ENCODE data around the gene NKPD1. TPM values are rescaled to one million over a fixed set of nuclear protein-coding genes. Genes with fewer than 3 reads are reported as not detected.

NKPD1 gene
- total RNA-seq, 1 donor from 2014 or later = 0.67 TPM

GRCh38 chr19:45113628-45114027 lies 47.2 kb downstream of the NKPD1 start:
- no peak overlapping the region for H3K27ac Mint-ChIP-seq (ENCODE audit: unreplicated experiment)
- no peaks in the 10 kb centered on the region for H3K36me3 Mint-ChIP-seq (ENCODE audit: low read depth, unreplicated experiment)
- H3K4me1 Mint-ChIP-seq (ENCODE audit: unreplicated experiment) = peaks cover 2% of the 10 kb centered on the region
- H3K27me3 Mint-ChIP-seq (ENCODE audit: unreplicated experiment) = peaks cover 10% of the 10 kb centered on the region
- no peaks in the 10 kb centered on the region for H3K9me3 Mint-ChIP-seq (ENCODE audit: unreplicated experiment)
- H3K4me3 Mint-ChIP-seq (ENCODE audit: unreplicated experiment) = no peak overlapping the region
- DNase-seq (ENCODE audit: low spot score) = no peak
- no peak for TF ChIP-seq CTCF (IDR thresholded peaks at IDR 0.05; ENCODE audit: unreplicated experiment)

- no peak for TF ChIP-seq CTCF (IDR thresholded peaks at IDR 0.05; ENCODE audit: unreplicated experiment)
- no peak for DNase-seq (ENCODE audit: low spot score)
- Mint-ChIP-seq H3K4me1 (ENCODE audit: unreplicated experiment) (peaks cover 2% of the 10 kb centered on the region), H3K27me3 (ENCODE audit: unreplicated experiment) (peaks cover 10% of the 10 kb centered on the region), H3K36me3 (ENCODE audit: low read depth, unreplicated experiment) (no peaks in the 10 kb centered on the region), H3K9me3 (ENCODE audit: unreplicated experiment) (no peaks in the 10 kb centered on the region), H3K4me3 (ENCODE audit: unreplicated experiment) (no peak overlapping the region), H3K27ac (ENCODE audit: unreplicated experiment) (no peak overlapping the region)
Measured at GRCh38 chr19:45112111-45112827, 48.5 kb downstream of the NKPD1 start.

Other genes with a start within 250 kb of the NKPD1 start
- gene APOC1, start 246.4 kb downstream of the NKPD1 start, total RNA-seq (ENCODE audit: unreplicated experiment) = 44.8 TPM
- gene APOC4, start 218.7 kb downstream of the NKPD1 start, total RNA-seq (ENCODE audit: unreplicated experiment) = not detected
- gene APOC2, start 214.9 kb downstream of the NKPD1 start, total RNA-seq (ENCODE audit: unreplicated experiment) = not detected
- 144 TPM for gene CLPTM1, start 205.6 kb downstream of the NKPD1 start, total RNA-seq (ENCODE audit: unreplicated experiment)
- gene RELB, start 159.5 kb downstream of the NKPD1 start, total RNA-seq (ENCODE audit: unreplicated experiment) = 8.2 TPM
- 72.2 TPM for gene CLASRP, start 121.9 kb downstream of the NKPD1 start, total RNA-seq (ENCODE audit: unreplicated experiment)
- 0.54 TPM for gene ZNF296, start 84.5 kb downstream of the NKPD1 start, total RNA-seq (ENCODE audit: unreplicated experiment)
- 30.8 TPM for gene GEMIN7, start 81.7 kb downstream of the NKPD1 start, total RNA-seq (ENCODE audit: unreplicated experiment)
- gene PPP1R37, start 67.8 kb downstream of the NKPD1 start, total RNA-seq (ENCODE audit: unreplicated experiment) = 34.7 TPM
- 86.2 TPM for gene TRAPPC6A, start 17.3 kb upstream of the NKPD1 start, total RNA-seq (ENCODE audit: unreplicated experiment)
- 22.7 TPM for gene BLOC1S3, start 17.8 kb upstream of the NKPD1 start, total RNA-seq (ENCODE audit: unreplicated experiment)
- gene EXOC3L2, start 84.4 kb upstream of the NKPD1 start, total RNA-seq (ENCODE audit: unreplicated experiment) = 5.5 TPM
- gene MARK4, start 90.3 kb upstream of the NKPD1 start, total RNA-seq (ENCODE audit: unreplicated experiment) = 165 TPM
- gene CKM, start 161.9 kb upstream of the NKPD1 start, total RNA-seq (ENCODE audit: unreplicated experiment) = not detected
- gene KLC3, start 179.8 kb upstream of the NKPD1 start, total RNA-seq (ENCODE audit: unreplicated experiment) = 0.44 TPM
- gene ERCC2, start 209.6 kb upstream of the NKPD1 start, total RNA-seq (ENCODE audit: unreplicated experiment) = 44.2 TPM
- gene PPP1R13L, start 244.1 kb upstream of the NKPD1 start, total RNA-seq (ENCODE audit: unreplicated experiment) = 13.2 TPM
- gene POLR1G, start 245.7 kb upstream of the NKPD1 start, total RNA-seq (ENCODE audit: unreplicated experiment) = 4.4 TPM

All from endothelial cell (in vitro differentiated cells).